HG03432 (cell line): ENCODE results near the gene MISP.
"Not testable (repeated sequence)": the region's sequence is repeated elsewhere in the genome, so short reads cannot be mapped to it uniquely, and the experiment has no call there.

Source experiments
- ATAC-seq: cut with Tn5 transposase; IDR thresholded peaks from one replicate; pipeline ENCODE4 v1.9.1; 2021; ENCODE audit warnings: mild to moderate bottlenecking, moderate library complexity; ENCODE audit not compliant: unreplicated experiment

The MISP gene, protein sequence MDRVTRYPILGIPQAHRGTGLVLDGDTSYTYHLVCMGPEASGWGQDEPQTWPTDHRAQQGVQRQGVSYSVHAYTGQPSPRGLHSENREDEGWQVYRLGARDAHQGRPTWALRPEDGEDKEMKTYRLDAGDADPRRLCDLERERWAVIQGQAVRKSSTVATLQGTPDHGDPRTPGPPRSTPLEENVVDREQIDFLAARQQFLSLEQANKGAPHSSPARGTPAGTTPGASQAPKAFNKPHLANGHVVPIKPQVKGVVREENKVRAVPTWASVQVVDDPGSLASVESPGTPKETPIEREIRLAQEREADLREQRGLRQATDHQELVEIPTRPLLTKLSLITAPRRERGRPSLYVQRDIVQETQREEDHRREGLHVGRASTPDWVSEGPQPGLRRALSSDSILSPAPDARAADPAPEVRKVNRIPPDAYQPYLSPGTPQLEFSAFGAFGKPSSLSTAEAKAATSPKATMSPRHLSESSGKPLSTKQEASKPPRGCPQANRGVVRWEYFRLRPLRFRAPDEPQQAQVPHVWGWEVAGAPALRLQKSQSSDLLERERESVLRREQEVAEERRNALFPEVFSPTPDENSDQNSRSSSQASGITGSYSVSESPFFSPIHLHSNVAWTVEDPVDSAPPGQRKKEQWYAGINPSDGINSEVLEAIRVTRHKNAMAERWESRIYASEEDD

GRCh38 chr19:750640-751423, at the start of gene MISP:
MISP (plus strand) TSS chr19:751112; CDS start chr19:756947, 5,835 bp downstream.
- ATAC-seq, result no peak

- ATAC-seq, result not testable (repeated sequence)
These were observed 48.1 kb upstream of the MISP start for GRCh38 chr19:702847-703246.

GRCh38 chr19:703329-703650, 47.6 kb upstream of the MISP start:
- no peak for ATAC-seq

- no peak for ATAC-seq
These were observed 47.1 kb upstream of the MISP start for GRCh38 chr19:703651-704446.

DNA sequence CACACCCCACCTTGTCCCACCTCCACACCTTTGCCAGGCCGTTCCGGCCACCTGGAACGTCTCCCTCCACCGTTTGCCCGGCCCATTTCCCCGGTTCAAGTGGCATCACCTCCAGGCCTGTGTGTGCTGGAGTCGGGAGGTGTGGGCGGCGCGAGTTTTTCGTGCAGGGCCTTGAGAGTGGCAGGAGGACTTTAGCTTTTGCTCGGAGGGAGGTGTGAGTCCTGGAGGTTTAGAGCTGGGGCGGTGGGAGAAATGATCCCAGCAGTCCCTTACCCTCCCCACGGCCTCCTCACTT, 46.5 kb upstream of the MISP start:
- ATAC-seq, result no peak

GRCh38 chr19:708154-709143, 42.5 kb upstream of the MISP start, which contains the start of gene PALM:
PALM (plus strand) TSS chr19:708935; CDS start chr19:709147, 212 bp downstream.
- ATAC-seq, result no peak

- ATAC-seq, result no peak
These were observed 41.5 kb upstream of the MISP start for GRCh38 chr19:709196-709964.

- ATAC-seq, result no peak
These were observed 40.8 kb upstream of the MISP start for GRCh38 chr19:709965-710571.

GRCh38 chr19:710767-711166, 40.1 kb upstream of the MISP start:
- no peak for ATAC-seq

- no peak for ATAC-seq
These were observed 39.7 kb upstream of the MISP start for GRCh38 chr19:711254-711653.

DNA sequence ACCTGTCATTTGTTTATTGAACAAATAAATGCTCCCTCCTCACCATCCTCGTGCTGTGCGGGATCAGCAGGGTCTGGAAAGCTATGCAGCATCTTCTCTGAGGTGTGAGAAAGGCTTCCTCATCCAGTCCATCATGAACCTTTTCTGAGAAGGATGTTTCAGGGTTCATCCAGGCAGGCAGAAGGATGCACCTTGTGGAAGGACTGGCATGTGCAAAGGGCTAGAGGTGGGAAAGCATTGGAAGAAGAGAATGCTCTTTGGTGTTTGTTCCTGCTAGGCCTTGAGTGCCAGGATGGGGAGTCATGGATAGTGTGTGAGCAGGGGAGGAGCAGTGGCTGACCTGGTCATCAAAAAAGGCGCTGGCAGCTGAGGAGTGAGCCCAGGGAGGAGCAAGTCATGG, 35.6 kb upstream of the MISP start:
- no peak for ATAC-seq

DNA sequence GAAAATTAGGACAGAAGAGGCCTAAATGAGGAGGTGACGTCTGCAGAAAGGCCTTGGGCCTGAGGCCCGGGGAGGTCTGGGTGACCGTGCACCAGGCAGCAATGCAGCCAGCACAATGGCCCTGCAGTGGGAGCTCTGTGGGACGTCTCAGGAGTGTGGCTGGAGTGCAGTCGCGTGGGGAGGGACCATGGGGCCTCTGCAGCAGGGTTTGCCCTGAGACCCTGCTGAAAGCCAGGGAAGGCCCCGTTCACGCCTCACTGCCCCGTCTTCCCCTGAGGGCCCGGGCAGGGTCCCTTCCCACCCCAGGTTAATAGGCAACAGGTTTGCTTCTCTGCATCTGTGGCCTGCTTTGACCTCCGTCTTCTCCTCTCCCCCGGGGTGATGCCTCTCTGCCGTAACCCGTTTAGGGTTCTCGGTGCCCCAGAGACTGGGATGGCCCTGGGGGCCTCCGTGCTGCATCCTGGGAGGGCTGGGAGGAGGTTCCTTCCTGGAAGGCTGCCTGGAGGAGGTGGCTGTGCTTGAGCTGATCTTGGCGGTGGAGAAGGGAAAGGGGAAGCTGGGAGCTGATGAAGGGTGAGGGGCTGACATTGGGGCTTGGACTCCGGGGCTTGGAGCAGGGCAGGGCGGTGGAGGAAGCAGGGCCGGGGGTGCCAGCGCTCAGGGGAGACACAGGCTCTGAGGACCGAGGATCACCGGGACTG, 32.5 kb upstream of the MISP start:
- no peak for ATAC-seq

- ATAC-seq, result no peak
These were observed 31.9 kb upstream of the MISP start for GRCh38 chr19:718991-719512.

- no peak for ATAC-seq
These were observed 31.1 kb upstream of the MISP start for GRCh38 chr19:719636-720344.

- no peak for ATAC-seq
These were observed 30.4 kb upstream of the MISP start for GRCh38 chr19:720345-721160.

- no peak for ATAC-seq
These were observed 28.3 kb upstream of the MISP start for GRCh38 chr19:722553-723101.
